GM19372 (cell line): ENCODE measurements around the gene TCEA3.
A peak's percentile ranks its signal among the peaks of the same experiment; 100 is the strongest.

Experiments
- ATAC-seq: cut with Tn5 transposase; IDR thresholded peaks from one replicate; pipeline ENCODE4 v1.9.1; 2021; ENCODE audit warnings: mild to moderate bottlenecking, low read depth, moderate library complexity; ENCODE audit not compliant: unreplicated experiment

The TCEA3 gene

GRCh38 chr1:23370330-23370708 is 54.2 kb downstream of the TCEA3 start:
- ATAC-seq, result no peak

GRCh38 chr1:23369335-23370013 is 55.1 kb downstream of the TCEA3 start, which contains the start of gene ZNF436:
TSS of gene ZNF436 (minus strand) at chr1:23369836. CDS start at chr1:23368005, 1,831 bp downstream.
- no peak for ATAC-seq

- peak; percentile 52 for ATAC-seq
Measured at GRCh38 chr1:23368562-23369334, 55.8 kb downstream of the TCEA3 start.

- peak; percentile 86 for ATAC-seq
Measured at GRCh38 chr1:23367791-23368561, 56.6 kb downstream of the TCEA3 start.

- ATAC-seq, result no peak
Measured at GRCh38 chr1:23367451-23367790, 57.1 kb downstream of the TCEA3 start.

- no peak for ATAC-seq
Measured at GRCh38 chr1:23366598-23366997, 58.0 kb downstream of the TCEA3 start.

GRCh38 chr1:23366146-23366545 is 58.4 kb downstream of the TCEA3 start:
- ATAC-seq, result no peak

GRCh38 chr1:23362218-23362713 is 62.3 kb downstream of the TCEA3 start:
- no peak for ATAC-seq

- no peak for ATAC-seq
Measured at GRCh38 chr1:23358310-23358875, 66.2 kb downstream of the TCEA3 start.

- ATAC-seq, result no peak
Measured at GRCh38 chr1:23357138-23357908, 67.2 kb downstream of the TCEA3 start.

- ATAC-seq, result no peak
Measured at GRCh38 chr1:23356471-23357137, 67.9 kb downstream of the TCEA3 start.

- ATAC-seq, result no peak
Measured at GRCh38 chr1:23354245-23354644, 70.3 kb downstream of the TCEA3 start.

GRCh38 chr1:23352096-23352695 is 72.4 kb downstream of the TCEA3 start:
- no peak for ATAC-seq

GRCh38 chr1:23345920-23346319 is 78.6 kb downstream of the TCEA3 start:
- no peak for ATAC-seq

- ATAC-seq, result no peak
Measured at GRCh38 chr1:23344987-23345472, 79.5 kb downstream of the TCEA3 start.

- peak; percentile 92 for ATAC-seq
Measured at GRCh38 chr1:23344111-23344986, 80.2 kb downstream of the TCEA3 start, which contains the start of gene HNRNPR. TSS of gene HNRNPR (minus strand) at chr1:23344284. CDS start at chr1:23341008, 3,276 bp downstream.

GRCh38 chr1:23343221-23344110 is 81.1 kb downstream of the TCEA3 start:
- no peak for ATAC-seq
